GM12874 (cell line): ENCODE measurements around the gene PLCD3.

ENCODE experiments used
- CTCF ChIP-seq: IDR thresholded peaks from 2 replicates; pipeline ENCODE4 v1.5.1; 2011; ENCODE audit warnings: low read depth, mild to moderate bottlenecking, control low read depth, low read length, moderate library complexity; ENCODE audit not compliant: insufficient read depth

Gene PLCD3

GRCh38 chr17:45081047-45081703 lies 51.1 kb downstream of the PLCD3 start:
- TF ChIP-seq CTCF: no peak

- TF ChIP-seq CTCF: no peak
Observed at GRCh38 chr17:45077643-45078042, 54.7 kb downstream of the PLCD3 start.

- no peak for TF ChIP-seq CTCF
Observed at GRCh38 chr17:45073414-45074070, 58.8 kb downstream of the PLCD3 start.

GRCh38 chr17:45070809-45071208 lies 61.5 kb downstream of the PLCD3 start:
- TF ChIP-seq CTCF: no peak

- no peak for TF ChIP-seq CTCF
Observed at GRCh38 chr17:45070001-45070400, 62.3 kb downstream of the PLCD3 start.

GRCh38 chr17:45067637-45068036 lies 64.7 kb downstream of the PLCD3 start:
- TF ChIP-seq CTCF: no peak

GRCh38 chr17:45063198-45063597 lies 69.1 kb downstream of the PLCD3 start:
- no peak for TF ChIP-seq CTCF
